ENCODE results near the gene C4orf54.

The C4orf54 gene

GRCh38 chr4:99651016-99651769 lies 6.4 kb downstream of the C4orf54 start:
- no peak overlapping the region for H2BK120ac ChIP-seq (ENCODE audit: low read depth, low read length)
- no peak overlapping the region for H3K4ac ChIP-seq (ENCODE audit: low read depth in 1 of 2, low read length in 2 of 2)
- WGBS: 91% methylated on average over 18 of the region's 18 CpGs
- peaks cover 9% of the 10 kb centered on the region for H3K4me1 ChIP-seq (ENCODE audit: control insufficient read depth, insufficient read depth, low read depth, low read length)
- no peaks in the 10 kb centered on the region for H3K27me3 ChIP-seq (ENCODE audit: control insufficient read depth in 1 of 2, insufficient read depth in 1 of 2, low read length in 2 of 2)
- H2AFZ ChIP-seq (ENCODE audit: low read depth, low read length): no peak overlapping the region
- H3K18ac ChIP-seq (ENCODE audit: low read depth in 1 of 2, low read length in 2 of 2): no peak overlapping the region
- H2AK5ac ChIP-seq (ENCODE audit: low read length, severe bottlenecking): no peak overlapping the region
- no peak overlapping the region for H3K4me2 ChIP-seq (ENCODE audit: low read length, poor library complexity, severe bottlenecking)
- no peaks in the 10 kb centered on the region for H3K36me3 ChIP-seq (ENCODE audit: control insufficient read depth in 1 of 2, insufficient read depth in 2 of 2, low read depth in 1 of 2, low read length in 2 of 2)
- H3K79me1 ChIP-seq (replicated peaks; ENCODE audit: low read length, poor library complexity, severe bottlenecking): no peaks in the 10 kb centered on the region
- no peak overlapping the region for H3K9ac ChIP-seq (ENCODE audit: low read length)
- no peaks in the 10 kb centered on the region for H3K9me3 ChIP-seq (ENCODE audit: control insufficient read depth, low read length)
- no peak overlapping the region for H3K23ac ChIP-seq (ENCODE audit: low read length in 2 of 2)
- no peak overlapping the region for H4K91ac ChIP-seq (ENCODE audit: low read length)
- H4K8ac ChIP-seq (ENCODE audit: low read length): no peak overlapping the region
- no peak overlapping the region for H2BK12ac ChIP-seq (ENCODE audit: low read length in 2 of 2)
- H2BK5ac ChIP-seq (ENCODE audit: low read depth, low read length, poor library complexity, severe bottlenecking): no peak overlapping the region
- H2BK15ac ChIP-seq (ENCODE audit: low read depth, poor library complexity, severe bottlenecking): no peak overlapping the region
- H3K4me3 ChIP-seq (ENCODE audit: insufficient read depth in 1 of 2, low read depth in 1 of 2, low read length in 2 of 2): no peak overlapping the region
- no peak overlapping the region for H3K27ac ChIP-seq (ENCODE audit: low read length, poor library complexity, severe bottlenecking)
- DNase-seq: no peak
- H3K14ac ChIP-seq (ENCODE audit: low read length in 2 of 2): no peak overlapping the region

GRCh38 chr4:99649778-99650177 lies 7.8 kb downstream of the C4orf54 start:
- no peaks in the 10 kb centered on the region for H3K9me3 ChIP-seq (ENCODE audit: control insufficient read depth, low read length)
- H3K9ac ChIP-seq (ENCODE audit: low read length): no peak overlapping the region
- no peak overlapping the region for H2BK15ac ChIP-seq (ENCODE audit: low read depth, poor library complexity, severe bottlenecking)
- no peak overlapping the region for H2AK5ac ChIP-seq (ENCODE audit: low read length, severe bottlenecking)
- no peak for DNase-seq
- no peak overlapping the region for H3K27ac ChIP-seq (ENCODE audit: low read length, poor library complexity, severe bottlenecking)
- no peaks in the 10 kb centered on the region for H3K36me3 ChIP-seq (ENCODE audit: control insufficient read depth in 1 of 2, insufficient read depth in 2 of 2, low read depth in 1 of 2, low read length in 2 of 2)
- H2BK120ac ChIP-seq (ENCODE audit: low read depth, low read length): no peak overlapping the region
- H2BK12ac ChIP-seq (ENCODE audit: low read length in 2 of 2): no peak overlapping the region
- H3K4me3 ChIP-seq (ENCODE audit: insufficient read depth in 1 of 2, low read depth in 1 of 2, low read length in 2 of 2): no peak overlapping the region
- H3K4me1 ChIP-seq (ENCODE audit: control insufficient read depth, insufficient read depth, low read depth, low read length): peaks cover 6% of the 10 kb centered on the region
- H4K91ac ChIP-seq (ENCODE audit: low read length): no peak overlapping the region
- no peak overlapping the region for H2BK5ac ChIP-seq (ENCODE audit: low read depth, low read length, poor library complexity, severe bottlenecking)
- no peak overlapping the region for H3K4me2 ChIP-seq (ENCODE audit: low read length, poor library complexity, severe bottlenecking)
- H3K18ac ChIP-seq (ENCODE audit: low read depth in 1 of 2, low read length in 2 of 2): no peak overlapping the region
- H3K27me3 ChIP-seq (ENCODE audit: control insufficient read depth in 1 of 2, insufficient read depth in 1 of 2, low read length in 2 of 2): no peaks in the 10 kb centered on the region
- no peak overlapping the region for H3K23ac ChIP-seq (ENCODE audit: low read length in 2 of 2)
- H3K79me1 ChIP-seq (replicated peaks; ENCODE audit: low read length, poor library complexity, severe bottlenecking): no peaks in the 10 kb centered on the region
- H2AFZ ChIP-seq (ENCODE audit: low read depth, low read length): no peak overlapping the region
- no peak overlapping the region for H3K14ac ChIP-seq (ENCODE audit: low read length in 2 of 2)
- 83% methylated on average over 10 of the region's 10 CpGs for WGBS
- no peak overlapping the region for H3K4ac ChIP-seq (ENCODE audit: low read depth in 1 of 2, low read length in 2 of 2)
- H4K8ac ChIP-seq (ENCODE audit: low read length): no peak overlapping the region

- WGBS: 89% methylated on average over 9 of the region's 9 CpGs
- no peak for DNase-seq
- H3K4me1 ChIP-seq (ENCODE audit: control insufficient read depth, insufficient read depth, low read depth, low read length): peaks cover 4% of the 10 kb centered on the region
- no peak overlapping the region for H2AK5ac ChIP-seq (ENCODE audit: low read length, severe bottlenecking)
- H3K4me3 ChIP-seq (ENCODE audit: insufficient read depth in 1 of 2, low read depth in 1 of 2, low read length in 2 of 2): no peak overlapping the region
- no peak overlapping the region for H2BK5ac ChIP-seq (ENCODE audit: low read depth, low read length, poor library complexity, severe bottlenecking)
- no peak overlapping the region for H2BK120ac ChIP-seq (ENCODE audit: low read depth, low read length)
- H3K9me3 ChIP-seq (ENCODE audit: control insufficient read depth, low read length): no peaks in the 10 kb centered on the region
- H2BK12ac ChIP-seq (ENCODE audit: low read length in 2 of 2): no peak overlapping the region
- H3K4me2 ChIP-seq (ENCODE audit: low read length, poor library complexity, severe bottlenecking): no peak overlapping the region
- H3K23ac ChIP-seq (ENCODE audit: low read length in 2 of 2): no peak overlapping the region
- no peak overlapping the region for H3K9ac ChIP-seq (ENCODE audit: low read length)
- H2AFZ ChIP-seq (ENCODE audit: low read depth, low read length): no peak overlapping the region
- no peak overlapping the region for H4K91ac ChIP-seq (ENCODE audit: low read length)
- H3K27ac ChIP-seq (ENCODE audit: low read length, poor library complexity, severe bottlenecking): no peak overlapping the region
- H4K8ac ChIP-seq (ENCODE audit: low read length): no peak overlapping the region
- no peak overlapping the region for H3K18ac ChIP-seq (ENCODE audit: low read depth in 1 of 2, low read length in 2 of 2)
- no peak overlapping the region for H2BK15ac ChIP-seq (ENCODE audit: low read depth, poor library complexity, severe bottlenecking)
- no peak overlapping the region for H3K14ac ChIP-seq (ENCODE audit: low read length in 2 of 2)
- no peak overlapping the region for H3K4ac ChIP-seq (ENCODE audit: low read depth in 1 of 2, low read length in 2 of 2)
- H3K27me3 ChIP-seq (ENCODE audit: control insufficient read depth in 1 of 2, insufficient read depth in 1 of 2, low read length in 2 of 2): no peaks in the 10 kb centered on the region
- H3K36me3 ChIP-seq (ENCODE audit: control insufficient read depth in 1 of 2, insufficient read depth in 2 of 2, low read depth in 1 of 2, low read length in 2 of 2): no peaks in the 10 kb centered on the region
- no peaks in the 10 kb centered on the region for H3K79me1 ChIP-seq (replicated peaks; ENCODE audit: low read length, poor library complexity, severe bottlenecking)
These were observed 8.4 kb downstream of the C4orf54 start for GRCh38 chr4:99649208-99649607.

GRCh38 chr4:99648321-99648720 lies 9.3 kb downstream of the C4orf54 start:
- Histone ChIP-seq H2BK120ac (ENCODE audit: low read depth, low read length) (no peak overlapping the region), H3K4me3 (ENCODE audit: insufficient read depth in 1 of 2, low read depth in 1 of 2, low read length in 2 of 2) (no peak overlapping the region), H2AFZ (ENCODE audit: low read depth, low read length) (no peak overlapping the region), H2AK5ac (ENCODE audit: low read length, severe bottlenecking) (no peak overlapping the region), H4K8ac (ENCODE audit: low read length) (no peak overlapping the region), H3K9ac (ENCODE audit: low read length) (no peak overlapping the region), H4K91ac (ENCODE audit: low read length) (no peak overlapping the region), H3K18ac (ENCODE audit: low read depth in 1 of 2, low read length in 2 of 2) (no peak overlapping the region), H3K23ac (ENCODE audit: low read length in 2 of 2) (no peak overlapping the region), H3K79me1 (replicated peaks; ENCODE audit: low read length, poor library complexity, severe bottlenecking) (no peaks in the 10 kb centered on the region), H3K14ac (ENCODE audit: low read length in 2 of 2) (no peak overlapping the region), H3K4me2 (ENCODE audit: low read length, poor library complexity, severe bottlenecking) (no peak overlapping the region), H2BK15ac (ENCODE audit: low read depth, poor library complexity, severe bottlenecking) (no peak overlapping the region), H2BK5ac (ENCODE audit: low read depth, low read length, poor library complexity, severe bottlenecking) (no peak overlapping the region), H3K27me3 (ENCODE audit: control insufficient read depth in 1 of 2, insufficient read depth in 1 of 2, low read length in 2 of 2) (no peaks in the 10 kb centered on the region), H2BK12ac (ENCODE audit: low read length in 2 of 2) (no peak overlapping the region), H3K4ac (ENCODE audit: low read depth in 1 of 2, low read length in 2 of 2) (no peak overlapping the region), H3K9me3 (ENCODE audit: control insufficient read depth, low read length) (no peaks in the 10 kb centered on the region), H3K4me1 (ENCODE audit: control insufficient read depth, insufficient read depth, low read depth, low read length) (peaks cover 3% of the 10 kb centered on the region), H3K36me3 (ENCODE audit: control insufficient read depth in 1 of 2, insufficient read depth in 2 of 2, low read depth in 1 of 2, low read length in 2 of 2) (no peaks in the 10 kb centered on the region), H3K27ac (ENCODE audit: low read length, poor library complexity, severe bottlenecking) (no peak overlapping the region)
- WGBS: no CpG with 5 or more reads among the region's 1 CpG
- no peak for DNase-seq
